HepG2 (cell line): Measurements from ENCODE around the gene SYNDIG1. TPM values are rescaled to one million over a fixed set of nuclear protein-coding genes. Genes with fewer than 3 reads are reported as not detected.

Experiments used
- ATAC-seq: fragments of 200-7000 bp; cut with Tn5 transposase; 3 replicates; pipeline ENCODE4 v1.9.1; 2020; ENCODE audit warnings: mild to moderate bottlenecking, moderate library complexity
- BruUV-seq: library from RNA; stranded (reverse); fragments of 400-500 nt; replicated peaks from 2 replicates; lab custom pipeline; 2021; lab: Mats Ljungman, UMichigan
- CTCF ChIA-PET: fragments of 300-600 bp; formaldehyde crosslinking; extraction: SDS; loops from one replicate; lab custom pipeline; 2021; ENCODE audit warnings: low total read pairs, inconsistent platforms, low intra/inter-chr PET ratio; lab: Yijun Ruan, JAX
- POLR2A ChIA-PET: fragments of 350-600 bp; sonication (Branson Sonifier 250); formaldehyde crosslinking; loops from one replicate; lab custom pipeline; 2020; ENCODE audit warnings: antibody characterized with exemption, inconsistent platforms; lab: Yijun Ruan, JAX
- DNase-seq: peaks from one replicate; pipeline ENCODE4 v3.0.0-alpha.2; 2015; ENCODE audit warnings: low spot score
- FAIRE-seq: peaks from 3 replicates; lab custom pipeline; 2011; peaks lifted over from hg19 to GRCh38; lab: Jason Lieb, UNC
- H2AFZ ChIP-seq: one replicate; pipeline ENCODE4 v1.6.1; 2011; ENCODE audit warnings: low read length, inconsistent platforms
- H3K27ac ChIP-seq: fragments of 300-600 bp; 3 replicates; pipeline ENCODE4 v1.8.0; 2011; ENCODE audit warnings: mixed run types, mild to moderate bottlenecking, mixed read lengths, low read length, inconsistent platforms; ENCODE audit not compliant: insufficient read depth; ENCODE audit errors: extremely low read length
- H3K27me3 ChIP-seq, 2 experiments: fragments of 200-600 bp in 1 of 2; 2 replicates in 1 of 2; 3 replicates in 1 of 2; pipeline versions ENCODE4 v1.6.0 to v1.8.0; 2011; ENCODE audit warnings: low read length in 2 of 2, mild to moderate bottlenecking in 2 of 2, moderate library complexity in 2 of 2, inconsistent platforms in 1 of 2; ENCODE audit not compliant: insufficient read depth in 2 of 2, control insufficient read depth in 1 of 2
- H3K36me3 ChIP-seq, 2 experiments: fragments of 200-600 bp in 1 of 2; replicated peaks in 1 of 2; 2 replicates in 1 of 2; 3 replicates in 1 of 2; pipeline versions ENCODE4 v1.5.1 to v1.8.0; 2011; ENCODE audit warnings: low read length in 2 of 2, inconsistent platforms in 1 of 2; ENCODE audit not compliant: insufficient read depth in 2 of 2, control insufficient read depth in 1 of 2
- H3K4me1 ChIP-seq: 2 replicates; pipeline ENCODE4 v1.5.1; 2012; ENCODE audit warnings: low read length, inconsistent platforms; ENCODE audit not compliant: insufficient read depth
- H3K4me2 ChIP-seq: 2 replicates; pipeline ENCODE4 v1.6.0; 2011; ENCODE audit warnings: low read depth, low read length, inconsistent platforms
- H3K4me3 ChIP-seq, 3 experiments: fragments of 200-600 bp in 1 of 3; sonication (generic), shearing (Covaris generic) in 1 of 3; replicated peaks in 1 of 3; 2 replicates each; pipeline ENCODE4 v1.5.1; 2011 to 2016; ENCODE audit warnings: low read length in 3 of 3, inconsistent platforms in 2 of 3, low read depth in 2 of 3, mild to moderate bottlenecking in 2 of 3, control low read depth in 1 of 3, mixed read lengths in 1 of 3; ENCODE audit not compliant: insufficient read depth in 1 of 3
- H3K79me2 ChIP-seq: one replicate; pipeline ENCODE4 v1.6.1; 2011; ENCODE audit warnings: low read length, inconsistent platforms; ENCODE audit not compliant: insufficient read depth
- H3K9ac ChIP-seq: 2 replicates; pipeline ENCODE4 v1.6.0; 2011; ENCODE audit warnings: mild to moderate bottlenecking, low read depth, low read length, inconsistent platforms; ENCODE audit not compliant: insufficient read depth
- H3K9me3 ChIP-seq: 2 replicates; pipeline ENCODE4 v1.5.1; 2012; ENCODE audit warnings: mild to moderate bottlenecking, low read length
- H4K20me1 ChIP-seq: 2 replicates; pipeline ENCODE4 v1.6.0; 2011; ENCODE audit warnings: inconsistent platforms, mild to moderate bottlenecking, low read length, moderate library complexity; ENCODE audit not compliant: insufficient read depth
- HBP1 ChIP-seq: IDR thresholded peaks from 2 replicates; pipeline ENCODE4 v1.6.1; 2016; ENCODE audit warnings: low read depth, control low read depth
- HMG20B ChIP-seq: conservative IDR thresholded peaks from 2 replicates; pipeline ENCODE4 v1.6.1; 2016; ENCODE audit warnings: missing genetic modification reagents, missing compliant biosample characterization
- KDM1A ChIP-seq: IDR thresholded peaks from 2 replicates; pipeline ENCODE4 v1.6.1; 2016; ENCODE audit warnings: missing compliant biosample characterization
- MAF1 ChIP-seq: sonication (generic); formaldehyde crosslinking; IDR thresholded peaks from 2 replicates; pipeline ENCODE4 v1.5.0; 2020; ENCODE audit warnings: missing genetic modification reagents, borderline replicate concordance
- MLLT10 ChIP-seq: sonication (generic); formaldehyde crosslinking; IDR thresholded peaks from 2 replicates; pipeline ENCODE4 v1.4.0; 2020; ENCODE audit warnings: missing genetic modification reagents
- ONECUT2 ChIP-seq: sonication (generic); formaldehyde crosslinking; IDR thresholded peaks from 2 replicates; pipeline ENCODE4 v1.4.0; 2020; ENCODE audit warnings: missing genetic modification reagents
- PPARG ChIP-seq: conservative IDR thresholded peaks from 2 replicates; pipeline ENCODE4 v1.6.1; 2016; ENCODE audit warnings: missing biosample characterization, missing genetic modification reagents
- SP1 ChIP-seq, 2 experiments: fragments of 450-650 bp in 1 of 2; sonication (generic) in 1 of 2; formaldehyde crosslinking in 1 of 2; IDR thresholded peaks; 2 replicates each; pipeline versions ENCODE4 v1.4.0 to v1.6.1; 2016 to 2020; ENCODE audit warnings: missing genetic modification reagents in 1 of 2
- U2AF1 ChIP-seq: fragments of 200-400 bp; formaldehyde crosslinking; optimal IDR thresholded peaks from 2 replicates; pipeline ENCODE3; 2017; ENCODE audit warnings: mild to moderate bottlenecking, low read depth, low read length
- ZBTB8A ChIP-seq: sonication (generic); formaldehyde crosslinking; IDR thresholded peaks from 2 replicates; pipeline ENCODE4 v1.4.0; 2020; ENCODE audit warnings: mild to moderate bottlenecking, low read depth, missing genetic modification reagents, borderline replicate concordance
- ZNF101 ChIP-seq: sonication (generic); formaldehyde crosslinking; IDR thresholded peaks from 2 replicates; pipeline ENCODE4 v1.4.0; 2020; ENCODE audit warnings: mild to moderate bottlenecking, low read depth, missing genetic modification reagents, borderline replicate concordance
- ZNF503 ChIP-seq: sonication (generic); formaldehyde crosslinking; IDR thresholded peaks from 2 replicates; pipeline ENCODE4 v1.4.0; 2020; ENCODE audit warnings: missing genetic modification reagents
- ZNF563 ChIP-seq: sonication (generic); formaldehyde crosslinking; IDR thresholded peaks from 2 replicates; pipeline ENCODE4 v1.8.0; 2022; ENCODE audit warnings: mild to moderate bottlenecking, moderate library complexity, missing genetic modification reagents
- ZNF619 ChIP-seq: sonication (generic); formaldehyde crosslinking; IDR thresholded peaks from 2 replicates; pipeline ENCODE4 v1.4.0; 2020; ENCODE audit warnings: mild to moderate bottlenecking, missing genetic modification reagents
- ZNF709 ChIP-seq: sonication (generic); formaldehyde crosslinking; IDR thresholded peaks from 2 replicates; pipeline ENCODE4 v1.5.0; 2020; ENCODE audit warnings: mild to moderate bottlenecking, missing genetic modification reagents
- WGBS: methylation state at CpG from one replicate; pipeline ENCODE4 v1.1.6; 2017; ENCODE audit warnings: low lambda C conversion rate; 5-methylcytosine and 5-hydroxymethylcytosine counted together
- in situ Hi-C: cut with HindIII; loops from 2 replicates; pipeline ENCODE4 v1.10.0; 2017; ENCODE audit warnings: low pct_unique_long_range_greater_than_20kb; ENCODE audit not compliant: extremely low pct_ligation_motif_present
- intact Hi-C: fragments of 100-400 bp; cut with micrococcal nuclease; formaldehyde crosslinking; loops from one replicate; pipeline ENCODE4 v1.10.0; 2022; ENCODE audit not compliant: unreplicated experiment
- polyA plus RNA-seq, 8 experiments: library from polyadenylated mRNA; depleted of rRNA in 3 of 8; stranded (reverse) in 7 of 8; unstranded in 1 of 8; fragments of >200 nt; fragmentation: Illumina TruSeq in 4 of 8; extraction: Trizol in 4 of 8; gene quantifications; 2 replicates each; pipeline versions ENCODE4 v1.2.1 to v1.2.3, GENCODE V29; 2011 to 2016; ENCODE audit warnings: low read depth in 4 of 8, missing spikeins in 1 of 8, mixed read lengths in 1 of 8; ENCODE audit not compliant: insufficient read depth in 1 of 8
- total RNA-seq, 5 experiments: library from RNA; depleted of rRNA; stranded (reverse); fragments of >200 nt; fragmentation: Illumina TruSeq; extraction: Trizol; gene quantifications; 2 replicates each; pipeline ENCODE4 v1.2.3, GENCODE V29; 2016; ENCODE audit warnings: low read depth in 1 of 5

Gene SYNDIG1
- total and polyA plus RNA-seq, 2 of the 13 experiments (the other 11 are each of a cell fraction or from before 2014, with no cell fraction given): not detected

- TF ChIP-seq ZBTB8A (CRISPR knock-in tag) (no peak), U2AF1 (no peak), PPARG (CRISPR knock-in tag) (no peak), KDM1A (no peak), MLLT10 (CRISPR knock-in tag) (no peak), HBP1 (CRISPR knock-in tag) (no peak), SP1 (IDR thresholded peaks at IDR 0.05) (no peak), SP1 (CRISPR knock-in tag; IDR thresholded peaks at IDR 0.05) (no peak)
- TF ChIP-seq, all 625 proteins: peak for 0
These were observed 174.6 kb downstream of the SYNDIG1 start (continued) for GRCh38 chr20:24643731-24644626.

GRCh38 chr20:24646321-24646720 lies 176.9 kb downstream of the SYNDIG1 start:
- intact Hi-C loops (no loop called here), in situ Hi-C loops (no loop called here)
- Histone ChIP-seq H3K4me1 (no peaks in the 10 kb centered on the region), H3K9ac (no peak overlapping the region), H4K20me1 (no peaks in the 10 kb centered on the region), H3K27ac (no peak overlapping the region), H3K36me3 (no peaks in the 10 kb centered on the region), H3K4me3 (no peak overlapping the region), H3K9me3 (no peaks in the 10 kb centered on the region), H2AFZ (no peak overlapping the region), H3K4me2 (no peak overlapping the region), H3K79me2 (no peaks in the 10 kb centered on the region), H3K27me3 (peaks cover 2 to 7% of the 10 kb centered on the region in 2 experiments; a peak in 2 of 5 replicates)
- ChIA-PET CTCF (no interaction called here), POLR2A (no interaction called here)
- no TSS peak for BruUV-seq
- WGBS: 26% methylated on average over 10 of the region's 10 CpGs
- no peak for ATAC-seq
- FAIRE-seq: no peak
- DNase-seq: no peak
- TF ChIP-seq HMG20B (CRISPR knock-in tag) (no peak), ZNF709 (CRISPR knock-in tag) (no peak), MAF1 (no peak), ZNF503 (CRISPR knock-in tag) (no peak), ZNF101 (CRISPR knock-in tag) (no peak), ZNF563 (CRISPR knock-in tag) (no peak), ZNF619 (CRISPR knock-in tag) (no peak), ONECUT2 (CRISPR knock-in tag) (no peak)
